Hematopoietic multipotent progenitor cell treated with erythropoietin and hydrocortisone succinate and interleukin-3 and kit ligand, for 17 days (in vitro differentiated cells): ENCODE measurements around the gene MEGF8.
"Not testable (repeated sequence)": the region's sequence is repeated elsewhere in the genome, so short reads cannot be mapped to it uniquely, and the experiment has no call there.

Source experiments
- DNase-seq: peaks from one replicate; pipeline ENCODE4 v3.0.0-alpha.2; 2015; ENCODE audit warnings: low spot score

The MEGF8 gene

DNA sequence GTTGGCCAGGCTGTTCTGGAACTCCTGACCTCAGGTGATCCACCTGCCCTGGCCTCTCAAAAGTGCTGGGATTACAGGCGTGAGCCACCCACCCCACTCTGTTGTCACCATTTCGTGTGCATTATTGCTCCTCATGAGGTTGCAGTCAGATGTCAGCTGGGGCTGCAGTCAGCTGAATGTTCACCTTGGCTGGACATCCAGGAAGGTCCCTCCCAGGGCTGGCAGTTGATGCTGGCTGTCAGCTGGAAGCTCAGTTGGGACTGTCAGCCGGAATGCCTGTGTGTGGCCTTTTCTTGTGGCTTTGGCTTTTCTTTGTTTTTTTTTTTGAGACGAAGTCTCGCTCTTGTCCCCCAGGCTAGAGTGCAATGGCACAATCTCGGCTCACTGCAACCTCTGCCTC, 6.6 kb downstream of the MEGF8 start:
- no peak for DNase-seq

DNA sequence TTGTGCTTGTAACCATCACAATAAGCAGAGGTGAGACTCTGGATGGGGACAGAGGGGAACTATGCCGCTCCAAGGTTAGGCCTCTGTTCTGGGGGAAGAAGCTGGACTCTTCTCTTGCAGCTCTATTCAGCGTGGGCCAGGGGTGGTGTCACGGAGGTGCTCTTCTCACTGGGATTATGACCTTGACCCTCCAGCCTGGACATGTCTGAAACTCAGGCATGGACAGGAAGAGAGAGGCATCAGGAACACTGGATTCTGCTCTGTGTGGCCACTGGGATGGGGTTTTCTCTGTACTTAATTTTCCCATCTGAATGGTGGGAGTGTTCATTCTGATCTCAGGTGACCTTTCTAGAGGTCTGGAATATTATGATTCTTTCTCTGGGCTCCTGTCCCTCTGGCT, 7.6 kb downstream of the MEGF8 start:
- DNase-seq = no peak

DNA sequence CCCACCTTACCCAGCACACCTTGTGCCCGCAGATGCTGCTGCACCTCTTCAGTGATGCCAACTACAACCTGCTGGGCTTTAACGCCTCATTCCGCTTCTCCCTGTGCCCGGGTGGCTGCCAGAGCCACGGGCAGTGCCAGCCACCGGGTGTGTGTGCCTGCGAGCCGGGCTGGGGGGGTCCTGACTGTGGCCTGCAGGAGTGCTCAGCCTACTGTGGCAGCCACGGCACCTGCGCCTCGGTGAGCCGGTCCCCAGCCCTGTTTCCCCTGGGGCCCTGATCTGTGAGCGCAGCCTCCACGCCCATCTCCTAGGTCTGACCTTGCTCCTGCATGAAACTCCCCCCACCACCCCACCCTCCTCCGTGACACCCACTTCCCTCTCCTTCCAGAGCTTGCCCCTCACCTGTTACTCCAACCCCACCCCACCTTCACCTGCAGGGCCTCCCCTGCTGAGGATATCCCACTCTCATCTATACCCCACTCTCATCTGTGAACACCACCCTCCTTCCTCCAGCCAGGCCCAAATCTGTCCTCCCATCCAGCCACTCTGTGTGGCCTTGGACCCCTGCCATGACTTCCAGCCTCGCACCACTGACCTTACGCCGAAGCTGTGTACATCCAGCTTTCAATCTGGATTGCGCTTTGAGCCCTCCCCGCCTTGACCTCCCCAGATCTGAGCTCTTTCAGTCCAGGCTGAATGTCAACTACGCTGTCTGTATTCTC, 8.7 kb downstream of the MEGF8 start:
- DNase-seq = no peak

DNA sequence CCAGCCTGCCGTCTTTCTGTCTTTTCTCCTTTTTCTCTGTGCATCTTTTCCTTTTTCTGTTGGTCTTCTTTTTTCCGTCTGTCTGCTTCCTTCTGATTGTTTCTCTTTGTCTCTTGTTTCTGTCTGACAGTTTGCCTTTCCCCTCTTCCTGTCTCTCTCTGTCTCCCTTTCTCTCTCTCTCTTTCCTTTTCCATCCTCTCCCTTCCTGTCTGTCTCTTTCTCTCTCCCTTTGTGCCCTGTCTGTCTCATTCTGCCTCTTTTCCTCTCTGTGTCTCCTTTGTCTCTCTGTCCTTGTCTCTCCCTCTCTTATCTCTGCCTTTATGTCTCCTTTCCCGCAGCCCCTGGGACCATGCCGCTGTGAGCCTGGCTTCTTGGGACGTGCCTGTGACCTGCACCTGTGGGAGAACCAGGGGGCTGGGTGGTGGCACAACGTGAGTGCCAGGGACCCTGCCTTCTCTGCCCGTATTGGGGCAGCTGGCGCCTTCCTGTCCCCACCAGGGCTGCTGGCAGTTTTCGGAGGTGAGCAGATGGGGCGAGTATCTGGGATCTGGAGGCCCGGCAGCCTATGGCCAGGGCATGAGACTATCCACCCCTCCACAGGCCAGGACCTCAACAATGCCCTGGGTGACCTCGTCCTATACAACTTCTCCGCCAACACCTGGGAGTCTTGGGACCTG, 9.4 kb downstream of the MEGF8 start:
- no peak for DNase-seq

DNA sequence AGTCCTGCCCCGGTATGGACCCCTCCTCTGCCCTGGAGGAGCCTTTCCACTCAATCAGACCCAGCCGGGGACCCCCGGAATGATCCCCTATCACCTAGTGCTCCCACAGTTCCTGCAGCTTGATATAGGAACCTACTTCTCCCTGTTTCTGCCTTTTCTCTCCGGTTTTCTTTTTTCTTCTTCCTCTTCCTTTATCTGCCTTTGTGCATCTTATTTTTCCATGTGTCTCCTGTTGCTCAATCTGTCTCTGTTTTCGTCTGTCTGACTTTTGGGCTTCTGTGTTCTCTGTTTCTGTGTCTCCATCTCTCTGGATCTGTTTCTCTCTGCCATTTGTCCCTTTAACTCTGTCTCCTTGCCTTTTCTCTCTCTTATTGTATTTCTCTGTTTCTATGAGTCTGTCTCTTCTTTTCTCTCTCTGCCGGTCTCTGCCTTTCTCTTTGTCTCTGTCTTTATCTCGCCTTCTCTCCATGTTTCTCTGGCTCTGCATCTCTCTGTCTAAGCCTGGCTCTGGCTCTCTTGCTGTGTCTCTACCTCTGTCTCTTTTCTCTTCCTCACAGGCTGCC, 10.0 kb downstream of the MEGF8 start:
- DNase-seq = no peak

DNA sequence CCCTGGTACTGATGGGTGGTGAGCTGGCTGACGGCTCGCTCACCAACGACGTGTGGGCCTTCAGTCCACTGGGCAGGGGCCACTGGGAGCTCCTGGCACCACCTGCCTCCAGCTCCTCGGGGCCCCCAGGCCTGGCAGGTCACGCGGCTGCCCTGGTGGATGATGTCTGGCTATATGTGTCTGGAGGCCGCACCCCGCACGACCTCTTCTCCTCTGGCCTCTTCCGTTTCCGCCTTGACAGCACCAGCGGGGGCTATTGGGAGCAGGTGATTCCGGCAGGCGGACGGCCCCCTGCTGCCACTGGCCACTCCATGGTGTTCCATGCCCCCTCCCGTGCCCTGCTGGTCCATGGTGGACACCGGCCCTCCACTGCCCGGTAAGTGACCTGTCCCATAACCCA, 10.5 kb downstream of the MEGF8 start:
- DNase-seq = no peak

DNA sequence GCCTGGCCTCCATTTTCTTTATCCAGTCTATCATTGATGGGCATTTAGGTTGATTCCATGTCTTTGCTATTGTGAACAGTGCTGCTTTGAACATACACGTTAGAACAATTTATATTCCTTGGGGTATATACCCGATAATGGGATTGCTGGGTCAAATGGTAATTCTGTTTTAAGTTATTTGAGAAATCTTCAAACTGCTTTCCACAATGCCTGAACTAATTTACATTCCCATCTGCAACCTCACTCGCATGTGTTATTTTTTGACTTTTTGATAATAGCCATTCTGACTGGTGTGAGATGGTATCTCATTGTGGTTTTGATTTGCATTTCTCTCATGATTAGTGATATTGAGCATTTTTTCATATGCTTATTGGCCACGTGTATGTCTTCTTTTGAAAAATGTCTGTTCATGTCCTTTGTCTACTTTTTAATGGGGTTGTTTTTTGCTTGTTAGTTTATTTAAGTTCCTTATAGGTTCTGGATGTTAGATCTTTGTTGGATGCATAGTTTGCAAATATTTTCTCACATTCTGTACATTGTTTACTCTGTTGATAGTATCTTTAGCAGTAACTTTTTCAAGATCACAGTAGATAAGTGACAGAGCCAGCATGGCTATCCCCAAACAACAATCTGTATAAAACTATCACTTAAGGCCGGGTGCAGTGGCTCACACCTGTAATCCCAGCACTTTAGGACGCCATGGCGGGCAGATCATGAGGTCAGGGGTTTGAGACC, 13.9 kb downstream of the MEGF8 start:
- not testable (repeated sequence) for DNase-seq

DNA sequence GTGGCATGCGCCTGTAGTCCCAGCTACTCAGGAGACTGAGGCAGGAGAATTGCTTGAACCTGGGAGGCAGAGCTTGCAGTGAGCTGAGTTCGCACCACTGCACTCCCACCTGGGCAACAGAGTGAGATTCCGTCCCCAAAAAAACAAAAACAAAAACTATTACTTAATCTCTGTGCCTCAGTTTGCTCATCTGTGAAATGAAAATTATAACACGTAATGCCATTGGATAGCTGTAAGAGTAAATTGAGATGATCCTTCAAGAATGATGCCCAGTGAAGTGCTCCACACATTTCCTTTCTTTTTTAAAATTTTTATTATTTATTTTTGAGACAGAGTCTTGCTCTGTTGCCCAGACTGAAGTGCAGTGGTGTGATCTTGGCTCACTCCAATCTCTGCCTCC, 14.5 kb downstream of the MEGF8 start:
- not testable (repeated sequence) for DNase-seq

DNA sequence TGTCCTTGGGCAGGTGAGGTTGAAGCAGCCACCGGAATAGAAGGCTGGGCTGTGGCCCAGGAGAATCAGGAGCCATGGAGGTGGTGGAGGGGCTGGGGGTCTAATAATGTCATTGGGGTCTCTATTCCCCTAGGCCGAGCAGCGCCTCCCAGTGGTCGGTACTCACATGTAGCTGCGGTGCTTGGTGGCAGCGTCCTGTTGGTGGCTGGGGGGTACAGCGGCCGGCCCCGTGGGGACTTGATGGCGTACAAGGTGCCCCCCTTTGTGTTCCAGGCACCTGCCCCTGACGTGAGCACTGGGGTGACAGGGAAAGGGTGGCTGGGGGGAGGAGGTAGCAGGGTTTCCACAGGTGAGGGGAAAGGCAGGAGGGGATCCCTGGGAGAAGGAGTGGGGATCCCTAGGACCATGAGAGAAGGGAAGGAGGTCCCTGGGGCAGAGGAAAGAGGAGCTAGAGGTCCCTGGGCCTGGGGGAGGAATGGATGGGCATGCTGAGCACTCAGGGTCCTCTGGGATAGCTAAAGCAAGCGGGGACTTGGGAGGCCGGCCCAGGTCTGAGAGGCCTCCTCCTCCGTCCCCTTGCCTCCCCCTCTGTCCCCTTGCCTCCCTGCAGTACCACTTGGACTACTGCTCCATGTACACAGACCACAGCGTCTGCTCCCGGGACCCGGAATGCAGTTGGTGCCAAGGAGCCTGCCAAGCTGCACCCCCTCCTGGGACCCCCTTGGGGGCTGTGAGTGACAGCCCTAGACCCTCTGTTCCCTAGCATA, 18.1 kb downstream of the MEGF8 start:
- no peak for DNase-seq

DNA sequence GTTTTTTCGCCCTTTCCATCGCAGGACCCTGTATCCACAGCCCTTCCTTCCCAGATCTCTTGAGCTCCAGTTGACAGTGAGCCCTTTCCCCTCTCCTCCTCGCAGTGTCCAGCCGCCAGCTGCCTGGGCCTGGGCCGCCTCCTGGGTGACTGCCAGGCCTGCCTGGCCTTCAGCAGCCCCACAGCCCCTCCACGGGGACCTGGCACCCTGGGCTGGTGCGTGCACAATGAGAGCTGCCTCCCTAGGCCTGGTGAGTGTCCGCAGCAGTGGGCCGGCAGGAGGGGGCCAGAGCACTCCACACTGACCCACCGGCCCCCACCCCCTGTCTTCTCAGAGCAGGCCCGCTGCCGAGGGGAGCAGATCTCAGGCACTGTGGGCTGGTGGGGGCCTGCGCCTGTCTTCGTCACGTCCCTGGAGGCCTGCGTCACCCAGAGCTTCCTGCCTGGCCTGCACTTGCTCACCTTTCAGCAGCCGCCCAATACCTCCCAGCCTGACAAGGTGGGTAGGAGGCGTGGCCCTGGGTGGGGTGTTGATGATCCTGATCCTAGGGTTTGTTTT, 19.0 kb downstream of the MEGF8 start:
- DNase-seq = no peak

DNA sequence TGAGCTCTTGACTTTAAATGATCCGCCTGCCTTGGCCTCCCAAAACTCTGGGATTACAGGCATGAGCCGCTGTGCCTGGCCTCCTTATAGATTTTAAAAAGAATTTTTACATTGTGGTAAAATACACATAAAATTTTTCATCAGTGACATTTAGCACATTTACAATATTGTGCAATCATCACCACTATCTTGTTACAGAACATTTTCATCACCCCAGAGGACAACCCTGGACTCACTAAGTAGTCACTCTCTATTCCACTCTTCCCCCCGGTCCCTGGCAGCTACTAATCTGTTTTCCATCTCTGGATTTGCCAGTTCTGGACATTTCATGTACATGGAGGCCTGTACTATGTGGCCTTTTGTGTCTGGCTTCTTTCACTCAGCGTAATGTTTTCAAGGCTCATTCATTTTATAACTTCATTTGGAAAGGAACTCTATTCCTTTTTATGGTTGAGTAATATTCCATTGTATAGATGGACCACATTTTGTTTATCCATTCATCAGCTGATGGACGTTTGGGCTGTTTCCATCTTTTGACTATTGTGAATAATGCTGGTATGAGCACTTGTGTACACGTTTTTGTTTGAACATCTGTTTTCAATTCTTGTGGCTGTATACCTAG, 19.9 kb downstream of the MEGF8 start:
- DNase-seq = no peak

DNA sequence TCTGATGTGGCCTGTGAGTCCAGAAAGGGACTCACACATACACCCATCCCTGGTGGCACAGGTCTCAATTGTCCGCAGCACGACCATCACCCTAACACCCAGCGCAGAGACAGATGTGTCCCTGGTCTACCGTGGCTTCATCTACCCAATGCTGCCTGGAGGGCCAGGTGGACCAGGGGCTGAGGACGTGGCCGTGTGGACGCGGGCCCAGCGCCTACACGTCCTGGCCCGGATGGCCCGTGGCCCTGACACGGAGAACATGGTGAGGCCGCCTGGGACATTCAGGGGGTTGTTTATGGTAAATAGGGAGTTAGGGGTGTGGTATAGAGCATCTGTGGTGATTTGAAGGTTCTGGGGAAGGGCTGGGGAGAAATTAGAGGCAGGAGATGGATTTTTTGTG, 22.8 kb downstream of the MEGF8 start:
- DNase-seq = no peak

DNA sequence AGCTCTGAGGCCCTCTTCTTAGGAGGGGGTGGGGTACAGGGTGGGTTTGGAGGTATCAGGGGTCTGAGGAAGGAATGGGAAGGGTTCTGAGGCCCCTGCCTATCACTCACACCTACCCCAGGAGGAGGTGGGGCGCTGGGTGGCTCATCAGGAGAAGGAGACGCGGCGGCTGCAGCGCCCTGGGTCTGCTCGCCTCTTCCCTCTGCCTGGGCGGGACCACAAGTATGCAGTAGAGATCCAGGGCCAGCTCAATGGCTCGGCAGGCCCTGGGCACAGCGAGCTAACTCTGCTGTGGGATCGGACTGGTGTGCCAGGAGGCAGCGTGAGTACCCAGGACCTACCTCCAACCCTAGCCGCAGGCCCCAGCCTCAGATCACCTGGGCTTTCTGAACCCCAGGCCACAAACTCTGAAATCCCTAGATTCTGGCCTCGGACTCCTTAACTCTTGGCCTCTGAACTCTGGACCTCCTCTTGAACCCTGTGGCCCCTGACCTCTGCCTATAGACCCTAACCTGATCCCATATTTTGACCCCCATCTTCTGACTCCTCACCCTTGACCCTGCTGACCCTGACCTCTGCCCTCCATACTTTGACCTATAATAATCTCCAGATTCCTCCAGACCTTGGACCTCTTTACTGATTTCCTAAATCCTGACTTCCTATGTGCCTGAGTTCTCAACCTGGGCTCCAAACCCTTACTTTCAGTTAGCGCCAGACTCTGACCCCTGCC, 24.1 kb downstream of the MEGF8 start:
- DNase-seq = no peak

DNA sequence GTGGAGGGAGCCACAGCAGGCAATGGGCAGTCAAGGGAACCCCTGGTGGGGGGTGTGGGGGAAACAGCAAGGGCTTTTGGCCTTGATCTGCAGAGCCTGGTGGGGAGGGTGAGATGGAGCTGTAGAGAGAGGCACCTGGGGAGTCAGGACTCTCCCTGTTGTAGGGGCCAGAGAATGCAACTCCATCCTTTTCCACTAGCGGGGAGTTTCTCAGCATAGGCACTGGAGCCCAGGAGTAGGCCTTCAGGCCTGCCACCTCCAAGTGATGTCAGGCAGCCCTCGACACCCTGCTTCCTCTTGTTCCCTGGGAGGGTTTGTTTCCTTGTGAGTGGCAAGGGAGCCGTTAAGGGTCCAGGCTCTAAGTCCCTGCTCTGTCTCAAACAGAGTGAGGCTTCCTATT, 25.0 kb downstream of the MEGF8 start:
- DNase-seq = no peak

DNA sequence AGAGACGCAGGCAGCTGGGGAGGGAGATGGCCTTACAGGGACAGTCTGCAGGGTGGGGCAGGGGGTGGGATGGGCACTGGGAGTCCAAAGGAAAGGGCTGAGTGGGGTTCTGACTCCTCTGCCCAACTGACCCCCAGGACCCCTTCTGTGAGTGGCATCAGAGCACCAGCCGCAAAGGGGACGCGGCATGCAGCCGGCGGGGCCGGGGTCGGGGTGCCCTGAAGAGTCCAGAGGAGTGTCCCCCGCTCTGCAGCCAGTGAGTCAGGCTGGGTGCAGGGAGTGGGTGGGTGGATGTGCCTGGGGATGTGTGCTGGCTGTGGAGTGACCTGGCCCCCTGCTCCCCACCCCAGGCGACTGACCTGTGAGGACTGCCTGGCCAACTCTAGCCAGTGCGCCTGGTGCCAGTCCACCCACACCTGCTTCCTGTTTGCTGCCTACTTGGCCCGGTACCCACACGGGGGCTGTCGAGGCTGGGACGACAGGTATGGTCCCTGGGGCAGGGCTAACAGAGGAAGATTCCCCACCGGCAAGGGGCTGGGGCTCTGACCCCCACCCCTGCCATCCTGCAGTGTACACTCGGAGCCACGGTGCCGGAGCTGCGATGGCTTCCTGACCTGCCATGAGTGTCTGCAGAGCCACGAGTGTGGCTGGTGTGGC, 25.8 kb downstream of the MEGF8 start:
- DNase-seq = no peak

DNA sequence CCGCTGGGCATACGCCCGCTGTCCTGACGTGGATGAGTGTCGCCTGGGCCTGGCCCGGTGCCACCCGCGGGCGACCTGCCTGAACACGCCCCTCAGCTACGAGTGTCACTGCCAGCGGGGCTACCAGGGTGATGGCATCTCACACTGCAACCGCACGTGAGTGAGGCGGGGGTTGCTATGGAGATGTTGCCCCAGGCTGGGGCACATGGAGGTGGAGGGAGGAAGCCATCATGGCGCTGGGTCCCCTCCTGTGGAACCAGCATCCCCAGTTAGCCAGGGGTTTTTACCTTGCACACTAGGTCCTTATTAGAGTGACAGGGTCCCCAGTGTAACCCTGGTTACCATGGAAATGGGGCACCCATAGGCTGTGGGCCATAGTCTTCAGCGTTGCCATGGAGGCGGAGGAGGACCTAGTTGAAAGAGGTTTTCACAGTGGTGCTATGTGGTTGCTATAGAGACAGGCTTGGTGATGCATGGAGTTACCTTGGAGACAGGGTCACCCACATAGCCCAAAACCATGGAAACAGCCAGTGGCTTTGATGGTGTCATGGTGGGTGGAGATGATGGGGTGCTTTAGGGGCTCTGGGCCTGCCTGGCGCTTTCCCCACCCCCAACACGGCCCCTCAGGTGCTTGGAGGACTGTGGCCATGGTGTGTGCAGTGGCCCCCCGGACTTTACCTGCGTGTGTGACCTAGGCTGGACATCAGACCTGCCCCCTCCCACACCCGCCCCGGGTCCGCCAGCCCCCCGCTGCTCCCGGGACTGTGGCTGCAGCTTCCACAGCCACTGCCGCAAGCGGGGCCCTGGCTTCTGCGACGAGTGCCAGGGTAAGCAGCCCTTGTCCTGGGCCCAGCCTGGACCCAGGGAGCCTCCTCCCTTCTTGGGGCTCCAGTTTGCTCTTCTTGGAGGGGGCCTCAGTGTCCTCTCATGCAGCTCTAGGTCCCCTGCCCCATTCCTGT, 27.1 kb downstream of the MEGF8 start:
- DNase-seq = no peak

DNA sequence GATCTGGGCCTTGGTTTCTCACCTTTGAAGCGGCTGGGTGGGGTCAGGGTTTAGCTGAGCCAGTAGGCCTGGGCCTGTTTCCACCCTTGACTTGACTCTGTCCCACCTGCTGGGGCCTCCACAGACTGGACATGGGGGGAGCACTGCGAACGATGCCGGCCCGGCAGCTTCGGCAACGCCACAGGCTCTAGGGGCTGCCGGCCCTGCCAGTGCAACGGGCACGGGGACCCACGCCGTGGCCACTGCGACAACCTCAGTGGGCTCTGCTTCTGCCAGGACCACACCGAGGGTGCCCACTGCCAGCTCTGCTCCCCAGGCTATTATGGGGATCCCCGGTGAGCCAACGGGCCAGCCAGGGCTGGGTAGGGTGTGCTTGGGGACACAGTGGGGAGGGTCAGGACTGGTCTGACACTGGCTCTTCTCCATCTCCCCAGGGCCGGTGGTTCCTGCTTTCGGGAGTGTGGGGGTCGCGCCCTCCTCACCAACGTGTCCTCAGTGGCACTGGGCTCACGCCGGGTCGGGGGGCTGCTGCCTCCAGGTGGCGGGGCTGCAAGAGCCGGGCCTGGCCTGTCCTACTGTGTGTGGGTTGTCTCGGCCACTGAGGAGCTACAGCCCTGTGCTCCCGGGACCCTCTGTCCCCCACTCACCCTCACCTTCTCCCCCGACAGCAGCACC, 28.0 kb downstream of the MEGF8 start:
- DNase-seq = no peak

DNA sequence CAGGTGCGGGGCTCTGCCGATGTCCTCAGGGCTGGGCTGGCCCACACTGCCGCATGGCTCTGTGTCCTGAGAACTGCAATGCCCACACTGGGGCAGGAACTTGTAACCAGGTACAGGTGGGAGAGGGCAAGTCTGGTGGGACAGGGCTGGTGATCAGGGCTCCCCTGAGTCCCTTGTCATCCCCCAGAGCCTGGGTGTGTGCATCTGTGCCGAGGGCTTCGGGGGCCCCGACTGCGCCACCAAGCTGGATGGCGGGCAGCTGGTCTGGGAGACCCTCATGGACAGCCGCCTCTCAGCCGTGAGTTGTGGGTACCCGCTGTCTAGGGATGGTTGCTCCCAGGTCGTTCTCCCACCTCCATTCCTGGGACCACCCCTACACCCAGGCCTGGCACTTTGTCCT, 30.5 kb downstream of the MEGF8 start:
- DNase-seq = no peak
